Testis (tissue), 2 donors: ENCODE data around the gene PRR23E.

Experiments
- POLR2A ChIP-seq: fragments of 450-650 bp; IDR thresholded peaks from one replicate; pipeline ENCODE4 v1.6.1; 2017; ENCODE audit warnings: antibody characterized with exemption, mild to moderate bottlenecking, moderate library complexity
- TF ChIP-seq, protein P1 (sequence below), 3 experiments: fragments of 450-650 bp in 2 of 3; fragments of 200-600 bp in 1 of 3; sonication (generic) in 1 of 3; IDR thresholded peaks; one replicate each; pipeline ENCODE4 v1.5.1; 2016 to 2019; ENCODE audit warnings: antibody characterized with exemption in 3 of 3, mild to moderate bottlenecking in 2 of 3, moderate library complexity in 1 of 3

GRCh38 chr3:127233371-127233770, 40.4 kb downstream of the PRR23E start:
- TF ChIP-seq, protein P1, sequence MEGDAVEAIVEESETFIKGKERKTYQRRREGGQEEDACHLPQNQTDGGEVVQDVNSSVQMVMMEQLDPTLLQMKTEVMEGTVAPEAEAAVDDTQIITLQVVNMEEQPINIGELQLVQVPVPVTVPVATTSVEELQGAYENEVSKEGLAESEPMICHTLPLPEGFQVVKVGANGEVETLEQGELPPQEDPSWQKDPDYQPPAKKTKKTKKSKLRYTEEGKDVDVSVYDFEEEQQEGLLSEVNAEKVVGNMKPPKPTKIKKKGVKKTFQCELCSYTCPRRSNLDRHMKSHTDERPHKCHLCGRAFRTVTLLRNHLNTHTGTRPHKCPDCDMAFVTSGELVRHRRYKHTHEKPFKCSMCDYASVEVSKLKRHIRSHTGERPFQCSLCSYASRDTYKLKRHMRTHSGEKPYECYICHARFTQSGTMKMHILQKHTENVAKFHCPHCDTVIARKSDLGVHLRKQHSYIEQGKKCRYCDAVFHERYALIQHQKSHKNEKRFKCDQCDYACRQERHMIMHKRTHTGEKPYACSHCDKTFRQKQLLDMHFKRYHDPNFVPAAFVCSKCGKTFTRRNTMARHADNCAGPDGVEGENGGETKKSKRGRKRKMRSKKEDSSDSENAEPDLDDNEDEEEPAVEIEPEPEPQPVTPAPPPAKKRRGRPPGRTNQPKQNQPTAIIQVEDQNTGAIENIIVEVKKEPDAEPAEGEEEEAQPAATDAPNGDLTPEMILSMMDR (IDR thresholded peaks at IDR 0.05): no peak
- no peak for TF ChIP-seq POLR2A
